HCT116 (cell line): ENCODE measurements around the gene TMEM132E. TPM values are rescaled to one million over a fixed set of nuclear protein-coding genes. Genes with fewer than 3 reads are reported as not detected.

ENCODE experiments used
- ATAC-seq: fragments of 200-7000 bp; cut with Tn5 transposase; 2 replicates; pipeline ENCODE4 v1.9.1; 2020; ENCODE audit warnings: mild to moderate bottlenecking, moderate library complexity
- BruUV-seq: library from RNA; stranded (reverse); fragments of 400-500 nt; replicated peaks from 2 replicates; lab custom pipeline; 2021; lab: Mats Ljungman, UMichigan
- CTCF ChIA-PET: fragments of 300-600 bp; sonication (Branson Sonifier 250); formaldehyde crosslinking; loops from one replicate; lab custom pipeline; 2021; ENCODE audit warnings: antibody characterized with exemption; lab: Charles Lee
- POLR2A ChIA-PET: fragments of 300-600, 350-600 bp; sonication (Branson Sonifier 250); formaldehyde crosslinking; loops from one replicate; lab custom pipeline; 2021; ENCODE audit warnings: antibody characterized with exemption; lab: Charles Lee
- RAD21 ChIA-PET, 2 experiments: fragments of 300-600 bp; sonication (Branson Sonifier 250); formaldehyde crosslinking; loops; one replicate each; lab custom pipeline; 2023; ENCODE audit warnings: low total read pairs in 2 of 2; ENCODE audit not compliant: uncharacterized antibody in 2 of 2, unreplicated experiment in 2 of 2, low non-redundant PET in 1 of 2; lab: Charles Lee
- DNase-seq: peaks from one replicate; pipeline ENCODE4 v3.0.0-alpha.2; 2010; ENCODE audit warnings: low read depth, low spot score
- H2AFZ ChIP-seq: fragments of 200-600 bp; shearing (Covaris generic), sonication (generic); 2 replicates; pipeline ENCODE4 v1.6.1; 2017; ENCODE audit warnings: low read depth, mixed run types, mixed read lengths, antibody characterized with exemption, low read length; ENCODE audit not compliant: poor library complexity, severe bottlenecking
- H3K27ac ChIP-seq: 2 replicates; pipeline ENCODE4 v1.5.1; 2012; ENCODE audit warnings: low read depth, low read length
- H3K27me3 ChIP-seq: fragments of 200-600 bp; sonication (generic); 2 replicates; pipeline ENCODE4 v1.6.1; 2016; ENCODE audit warnings: mixed run types, low read length, mixed read lengths; ENCODE audit not compliant: insufficient read depth
- H3K36me3 ChIP-seq, 2 experiments: fragments of 200-500 bp in 1 of 2; fragments of 200-600 bp in 1 of 2; sonication (Bioruptor generic) in 1 of 2; sonication (generic) in 1 of 2; 2 replicates each; pipeline versions ENCODE4 v1.5.1 to v1.6.1; 2014 to 2016; ENCODE audit warnings: low read length in 2 of 2, inconsistent platforms in 1 of 2, mixed read lengths in 1 of 2, mixed run types in 1 of 2; ENCODE audit not compliant: insufficient read depth in 2 of 2, control insufficient read depth in 1 of 2
- H3K4me1 ChIP-seq, 2 experiments: fragments of 200-600 bp in 1 of 2; sonication (generic) in 1 of 2; 2 replicates each; pipeline versions ENCODE4 v1.5.1 to v1.6.1; 2012 to 2017; ENCODE audit warnings: low read length in 2 of 2, inconsistent platforms in 1 of 2, mild to moderate bottlenecking in 1 of 2, mixed read lengths in 1 of 2, mixed run types in 1 of 2, moderate library complexity in 1 of 2; ENCODE audit not compliant: insufficient read depth in 2 of 2, control insufficient read depth in 1 of 2
- H3K4me2 ChIP-seq: fragments of 200-600 bp; sonication (generic); 2 replicates; pipeline ENCODE4 v1.6.1; 2017; ENCODE audit warnings: mixed run types, low read length, mixed read lengths
- H3K4me3 ChIP-seq, 2 experiments: fragments of 200-600 bp in 1 of 2; sonication (generic) in 1 of 2; replicated peaks in 1 of 2; 2 replicates each; pipeline ENCODE4 v1.5.1; 2011 to 2016; ENCODE audit warnings: low read length in 2 of 2, control low read depth in 1 of 2, low read depth in 1 of 2, mild to moderate bottlenecking in 1 of 2, mixed read lengths in 1 of 2, mixed run types in 1 of 2
- H3K79me2 ChIP-seq: fragments of 200-600 bp; sonication (generic); 2 replicates; pipeline ENCODE4 v1.6.1; 2017; ENCODE audit warnings: mild to moderate bottlenecking, mixed run types, low read length, moderate library complexity, mixed read lengths; ENCODE audit not compliant: insufficient read depth
- H3K9ac ChIP-seq: fragments of 200-600 bp; sonication (generic); 2 replicates; pipeline ENCODE4 v1.6.1; 2016; ENCODE audit warnings: low read length, mixed read lengths
- H3K9me2 ChIP-seq: fragments of 200-600 bp; sonication (generic), shearing (Covaris generic); 2 replicates; pipeline ENCODE4 v1.6.1; 2017; ENCODE audit warnings: mixed run types, mild to moderate bottlenecking, moderate library complexity; ENCODE audit not compliant: insufficient read depth
- H3K9me3 ChIP-seq, 2 experiments: fragments of 200-500 bp in 1 of 2; fragments of 200-600 bp in 1 of 2; sonication (Bioruptor generic) in 1 of 2; sonication (generic) in 1 of 2; 2 replicates each; pipeline ENCODE4 v1.6.1; 2014 to 2017; ENCODE audit warnings: low read length in 2 of 2, mixed read lengths in 2 of 2, inconsistent platforms in 1 of 2, low read depth in 1 of 2, mild to moderate bottlenecking in 1 of 2, mixed run types in 1 of 2, moderate library complexity in 1 of 2; ENCODE audit not compliant: control insufficient read depth in 1 of 2, insufficient read depth in 1 of 2
- H4K20me1 ChIP-seq: fragments of 200-600 bp; sonication (generic), shearing (Covaris generic); 2 replicates; pipeline ENCODE4 v1.6.1; 2017; ENCODE audit warnings: mixed run types, mild to moderate bottlenecking, moderate library complexity; ENCODE audit not compliant: insufficient read depth
- CBX3 ChIP-seq: IDR thresholded peaks from 2 replicates; pipeline ENCODE4 v1.6.1; 2012; ENCODE audit warnings: low read depth
- CEBPB ChIP-seq: IDR thresholded peaks from 2 replicates; pipeline ENCODE4 v1.6.1; 2012; ENCODE audit warnings: low read depth
- EGR1 ChIP-seq: IDR thresholded peaks from 2 replicates; pipeline ENCODE4 v1.6.1; 2012; ENCODE audit warnings: low read depth
- ELF1 ChIP-seq: IDR thresholded peaks from 2 replicates; pipeline ENCODE4 v1.6.1; 2012; ENCODE audit warnings: low read depth, borderline replicate concordance
- EZH2 ChIP-seq: fragments of 200-600 bp; sonication (generic); IDR thresholded peaks from 2 replicates; pipeline ENCODE4 v1.6.1; 2017; ENCODE audit warnings: antibody characterized with exemption, mixed run types
- FOSL1 ChIP-seq: IDR thresholded peaks from 2 replicates; pipeline ENCODE4 v1.6.1; 2012; ENCODE audit warnings: low read depth
- JUND ChIP-seq: IDR thresholded peaks from 2 replicates; pipeline ENCODE4 v1.6.1; 2012
- REST ChIP-seq: IDR thresholded peaks from 2 replicates; pipeline ENCODE4 v1.6.1; 2012; ENCODE audit warnings: low read depth
- SIN3A ChIP-seq: IDR thresholded peaks from 2 replicates; pipeline ENCODE4 v1.6.1; 2012; ENCODE audit warnings: low read depth
- TCF7L2 ChIP-seq: IDR thresholded peaks from 2 replicates; pipeline ENCODE4 v1.7.0; 2011; ENCODE audit warnings: borderline replicate concordance, inconsistent platforms; ENCODE audit not compliant: insufficient read depth, insufficient read length; ENCODE audit errors: extremely low read depth
- ZBTB33 ChIP-seq: IDR thresholded peaks from 2 replicates; pipeline ENCODE4 v1.6.1; 2011; ENCODE audit warnings: mild to moderate bottlenecking, low read length, moderate library complexity; ENCODE audit not compliant: insufficient replicate concordance; ENCODE audit errors: extremely low read depth
- ZFX ChIP-seq: fragments of 450-650 bp; IDR thresholded peaks from 2 replicates; pipeline ENCODE4 v1.6.1; 2017
- intact Hi-C: fragments of 100-400 bp; cut with micrococcal nuclease; formaldehyde crosslinking; loops from 2 replicates; pipeline ENCODE4 v1.10.0; 2022
- total RNA-seq: library from RNA; stranded (reverse); gene quantifications from one replicate; pipeline ENCODE4 v1.2.1, GENCODE V29; 2021; ENCODE audit not compliant: unreplicated experiment

Gene TMEM132E
- total RNA-seq, 1 experiment from 2014 or later: not detected

GRCh38 chr17:34610506-34610905, 31.1 kb downstream of the TMEM132E start:
- H3K27me3 ChIP-seq: peaks cover 59% of the 10 kb centered on the region
- CTCF ChIA-PET: no interaction called here

GRCh38 chr17:34613064-34614019, 34.0 kb downstream of the TMEM132E start:
- Histone ChIP-seq H3K27me3 (peaks cover 39% of the 10 kb centered on the region), H3K9ac (no peak overlapping the region), H3K36me3 (no peaks in the 10 kb centered on the region), H3K79me2 (no peaks in the 10 kb centered on the region), H3K4me3 (no peak overlapping the region), H3K27ac (no peak overlapping the region), H4K20me1 (no peaks in the 10 kb centered on the region), H3K4me1 (no peaks in the 10 kb centered on the region), H3K4me2 (no peak overlapping the region), H2AFZ (no peak overlapping the region), H3K9me2 (no peaks in the 10 kb centered on the region), H3K9me3 (no peaks in the 10 kb centered on the region)
- ChIA-PET POLR2A (no interaction called here), RAD21 (interaction anchor here in 1 of 2 experiments (0.6 kb wide), 1 partner anchor 29 kb away, joined by 3 read pairs; no protein-coding TSS in a partner anchor), CTCF (no interaction called here)
- TF ChIP-seq FOSL1: no peak
- TF ChIP-seq TCF7L2: no peak
- TF ChIP-seq ZBTB33: no peak
- no peak for TF ChIP-seq ZFX
- TF ChIP-seq SIN3A: no peak
- no peak for TF ChIP-seq CBX3
- no peak for TF ChIP-seq REST
- TF ChIP-seq CEBPB: no peak
- TF ChIP-seq EGR1: no peak
- TF ChIP-seq JUND: no peak
- no peak for ATAC-seq
- BruUV-seq: no TSS peak
- intact Hi-C loops: no loop called here
- DNase-seq: no peak

More at GRCh38 chr17:34610506-34610905, 31.1 kb downstream of the TMEM132E start:
- ATAC-seq (no peak), DNase-seq (no peak)
- intact Hi-C loops: no loop called here
- POLR2A ChIA-PET: no interaction called here
- Histone ChIP-seq H3K4me3 (no peak overlapping the region), H3K4me1 (no peaks in the 10 kb centered on the region), H3K36me3 (no peaks in the 10 kb centered on the region), H3K9me2 (no peaks in the 10 kb centered on the region), H3K9ac (no peak overlapping the region), H3K4me2 (no peak overlapping the region), H3K27ac (no peak overlapping the region), H4K20me1 (no peaks in the 10 kb centered on the region), H3K79me2 (no peaks in the 10 kb centered on the region), H3K9me3 (no peaks in the 10 kb centered on the region), H2AFZ (no peak overlapping the region)
- RAD21 ChIA-PET: no interaction called here
- no TSS peak for BruUV-seq
- TF ChIP-seq JUND: no peak
- TF ChIP-seq ELF1: no peak
- TF ChIP-seq EZH2: no peak
- TF ChIP-seq ZFX: no peak
